ENCODE measurements around the gene TMEM141. TPM values are rescaled to one million over a fixed set of nuclear protein-coding genes. Genes with fewer than 3 reads are reported as not detected.

The TMEM141 gene
- total RNA-seq, 2 experiments from 2014 or later: 43.2 to 70.2 TPM

DNA sequence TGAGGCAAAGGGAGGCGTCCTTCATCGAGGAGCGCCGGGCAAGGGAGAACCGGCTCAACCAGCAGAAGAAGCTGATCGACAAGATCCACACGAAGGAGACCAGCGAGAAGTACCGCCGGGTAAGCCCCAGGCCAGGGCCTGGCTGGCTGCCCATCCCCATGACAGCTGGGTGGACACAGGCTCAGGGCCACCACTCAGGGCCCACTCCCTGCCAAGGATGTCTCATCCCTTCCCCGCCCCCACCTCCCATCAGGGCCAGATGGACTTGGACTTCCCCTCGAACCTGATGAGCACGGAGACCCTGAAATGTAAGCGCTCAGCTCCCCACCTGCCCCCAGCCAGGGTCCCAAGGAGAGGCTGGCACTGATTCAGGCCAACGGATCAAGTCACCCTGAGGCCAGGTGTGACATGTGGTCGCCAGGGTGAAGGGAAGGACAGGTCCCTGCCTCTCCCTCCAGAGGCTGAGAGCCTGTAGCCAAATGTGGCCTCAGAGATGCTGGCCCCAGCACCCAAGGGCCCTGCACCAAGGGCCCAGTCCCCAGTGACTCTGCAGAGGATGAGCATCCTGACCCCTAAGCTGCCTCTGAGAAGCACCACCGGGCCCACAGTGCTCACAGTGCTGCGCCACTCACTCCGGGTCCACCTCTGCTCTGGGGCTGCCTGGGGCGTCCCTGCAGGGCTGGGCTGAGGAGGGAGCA, 13.5 kb downstream of the TMEM141 start:
- TF ChIP-seq EZH2phosphoT487 (IDR thresholded peaks at IDR 0.05; ENCODE audit: borderline replicate concordance, low read depth, low read length): no peak
- TF ChIP-seq, protein P1, sequence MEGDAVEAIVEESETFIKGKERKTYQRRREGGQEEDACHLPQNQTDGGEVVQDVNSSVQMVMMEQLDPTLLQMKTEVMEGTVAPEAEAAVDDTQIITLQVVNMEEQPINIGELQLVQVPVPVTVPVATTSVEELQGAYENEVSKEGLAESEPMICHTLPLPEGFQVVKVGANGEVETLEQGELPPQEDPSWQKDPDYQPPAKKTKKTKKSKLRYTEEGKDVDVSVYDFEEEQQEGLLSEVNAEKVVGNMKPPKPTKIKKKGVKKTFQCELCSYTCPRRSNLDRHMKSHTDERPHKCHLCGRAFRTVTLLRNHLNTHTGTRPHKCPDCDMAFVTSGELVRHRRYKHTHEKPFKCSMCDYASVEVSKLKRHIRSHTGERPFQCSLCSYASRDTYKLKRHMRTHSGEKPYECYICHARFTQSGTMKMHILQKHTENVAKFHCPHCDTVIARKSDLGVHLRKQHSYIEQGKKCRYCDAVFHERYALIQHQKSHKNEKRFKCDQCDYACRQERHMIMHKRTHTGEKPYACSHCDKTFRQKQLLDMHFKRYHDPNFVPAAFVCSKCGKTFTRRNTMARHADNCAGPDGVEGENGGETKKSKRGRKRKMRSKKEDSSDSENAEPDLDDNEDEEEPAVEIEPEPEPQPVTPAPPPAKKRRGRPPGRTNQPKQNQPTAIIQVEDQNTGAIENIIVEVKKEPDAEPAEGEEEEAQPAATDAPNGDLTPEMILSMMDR (conservative IDR thresholded peaks at IDR 0.05; ENCODE audit: low read length): no peak
- Histone ChIP-seq H3K79me2 (ENCODE audit: insufficient read depth, low read depth, low read length) (peaks cover 17% of the 10 kb centered on the region), H3K4me2 (ENCODE audit: low read length) (no peak overlapping the region), H3K4me1 (ENCODE audit: insufficient read depth, low read length, poor library complexity, severe bottlenecking) (peaks cover 39% of the 10 kb centered on the region), H4K20me1 (ENCODE audit: insufficient read depth, low read length) (peaks cover 8% of the 10 kb centered on the region; the same call in 1 of the 2 replicates), H3K9me2 (ENCODE audit: insufficient read depth, low read length) (no peaks in the 10 kb centered on the region), H3K9me3 (ENCODE audit: low read length) (no peaks in the 10 kb centered on the region), H3K4me3 (ENCODE audit: low read depth, low read length, poor library complexity, severe bottlenecking) (no peak overlapping the region), H3K36me3 (ENCODE audit: insufficient read depth, low read length) (peaks cover 2% of the 10 kb centered on the region), H2AFZ (ENCODE audit: low read length) (no peak overlapping the region), H3K27ac (ENCODE audit: low read depth, low read length, poor library complexity, severe bottlenecking) (no peak overlapping the region)
- CTCF ChIA-PET (ENCODE audit: unreplicated experiment): no interaction called here
- no peak for DNase-seq (ENCODE audit: low spot score)
- POLR2A ChIA-PET: no interaction called here
- intact Hi-C loops (cut with micrococcal nuclease; ENCODE audit: unreplicated experiment): no loop called here
- no TSS peak for BruUV-seq (replicated peaks)

DNA sequence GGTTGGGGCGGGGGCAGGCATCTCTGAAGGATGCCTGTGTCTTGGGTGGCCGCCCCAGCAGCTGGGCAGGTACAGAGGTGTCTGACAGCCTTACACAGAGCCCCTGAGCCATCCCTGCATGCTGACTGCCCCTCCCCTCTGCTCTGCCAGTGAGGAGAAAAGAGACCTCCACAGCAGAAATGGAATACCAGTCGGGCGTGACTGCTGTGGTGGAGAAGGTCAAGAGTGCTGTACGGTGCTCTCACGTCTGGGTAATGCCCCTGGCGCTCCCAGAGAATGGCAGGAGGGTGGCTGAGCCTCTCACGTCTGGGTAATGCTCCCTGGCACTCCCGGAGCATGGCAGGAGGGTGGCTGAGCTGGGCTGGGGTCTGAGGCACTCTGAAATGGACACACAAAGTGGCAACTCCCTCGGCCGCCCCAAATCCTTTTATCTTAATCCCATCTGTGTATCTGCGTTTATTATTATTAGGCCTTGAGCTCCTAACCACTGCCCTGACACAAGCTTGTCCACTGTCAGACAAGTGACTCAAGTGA, 14.1 kb downstream of the TMEM141 start:
- TF ChIP-seq, protein P1 (conservative IDR thresholded peaks at IDR 0.05; ENCODE audit: low read length): no peak
- TF ChIP-seq EZH2phosphoT487 (IDR thresholded peaks at IDR 0.05; ENCODE audit: borderline replicate concordance, low read depth, low read length): no peak
- intact Hi-C loops (cut with micrococcal nuclease; ENCODE audit: unreplicated experiment): no loop called here
- H3K36me3 ChIP-seq (ENCODE audit: insufficient read depth, low read length): peaks cover 9% of the 10 kb centered on the region
- H3K4me3 ChIP-seq (ENCODE audit: low read depth, low read length, poor library complexity, severe bottlenecking): no peak overlapping the region
- no peak overlapping the region for H3K27ac ChIP-seq (ENCODE audit: low read depth, low read length, poor library complexity, severe bottlenecking)
- H3K4me1 ChIP-seq (ENCODE audit: insufficient read depth, low read length, poor library complexity, severe bottlenecking): peaks cover 40% of the 10 kb centered on the region
- H3K79me2 ChIP-seq (ENCODE audit: insufficient read depth, low read depth, low read length): peaks cover 23% of the 10 kb centered on the region
- no TSS peak for BruUV-seq (replicated peaks)
- no peaks in the 10 kb centered on the region for H3K9me3 ChIP-seq (ENCODE audit: low read length)
- DNase-seq (ENCODE audit: low spot score): no peak
- no peak overlapping the region for H2AFZ ChIP-seq (ENCODE audit: low read length)
- H3K9me2 ChIP-seq (ENCODE audit: insufficient read depth, low read length): no peaks in the 10 kb centered on the region
- no peak overlapping the region for H3K4me2 ChIP-seq (ENCODE audit: low read length)
- peaks cover 15% of the 10 kb centered on the region; the same call in 1 of the 2 replicates for H4K20me1 ChIP-seq (ENCODE audit: insufficient read depth, low read length)
- POLR2A ChIA-PET: no interaction called here
- CTCF ChIA-PET (ENCODE audit: unreplicated experiment): no interaction called here

- no peak overlapping the region for H3K27ac ChIP-seq (ENCODE audit: low read depth, low read length, poor library complexity, severe bottlenecking)
- H4K20me1 ChIP-seq (ENCODE audit: insufficient read depth, low read length): peaks cover 15% of the 10 kb centered on the region; the same call in 1 of the 2 replicates
- TF ChIP-seq, protein P1 (conservative IDR thresholded peaks at IDR 0.05; ENCODE audit: low read length): no peak
- TF ChIP-seq EZH2phosphoT487 (IDR thresholded peaks at IDR 0.05; ENCODE audit: borderline replicate concordance, low read depth, low read length): no peak
- no peak for DNase-seq (ENCODE audit: low spot score)
- CTCF ChIA-PET (ENCODE audit: unreplicated experiment): interaction anchor here (0.6 kb wide), 1 partner anchor 223 kb away, joined by 3 read pairs; no protein-coding TSS in a partner anchor
- no peaks in the 10 kb centered on the region for H3K9me3 ChIP-seq (ENCODE audit: low read length)
- H3K79me2 ChIP-seq (ENCODE audit: insufficient read depth, low read depth, low read length): peaks cover 31% of the 10 kb centered on the region
- BruUV-seq (replicated peaks): no TSS peak
- no peaks in the 10 kb centered on the region for H3K9me2 ChIP-seq (ENCODE audit: insufficient read depth, low read length)
- peak overlapping the region; percentile 87; the same call in 1 of the 2 replicates for H3K4me2 ChIP-seq (ENCODE audit: low read length)
- peaks cover 34% of the 10 kb centered on the region for H3K4me1 ChIP-seq (ENCODE audit: insufficient read depth, low read length, poor library complexity, severe bottlenecking)
- POLR2A ChIA-PET: interaction anchor here (2.4 kb wide), 1 partner anchor 12 kb away, joined by 5 read pairs; no protein-coding TSS in a partner anchor
- peak overlapping the region; percentile 100 for H3K4me3 ChIP-seq (ENCODE audit: low read depth, low read length, poor library complexity, severe bottlenecking)
- intact Hi-C loops (cut with micrococcal nuclease; ENCODE audit: unreplicated experiment): loop anchor here (2.0 kb wide), 1 partner anchor 15 kb away; the partner anchor contains the start of gene TMEM141
- no peak overlapping the region for H2AFZ ChIP-seq (ENCODE audit: low read length)
- H3K36me3 ChIP-seq (ENCODE audit: insufficient read depth, low read length): peaks cover 15% of the 10 kb centered on the region
These were observed 14.9 kb downstream of the TMEM141 start for GRCh38 chr9:136806067-136806466.
